HG02610 (cell line): Measurements from ENCODE around the gene E4F1.
"Not testable (repeated sequence)": the region's sequence is repeated elsewhere in the genome, so short reads cannot be mapped to it uniquely, and the experiment has no call there.

ENCODE experiments used
- ATAC-seq: cut with Tn5 transposase; IDR thresholded peaks from one replicate; pipeline ENCODE4 v1.9.1; 2021; ENCODE audit warnings: mild to moderate bottlenecking, moderate library complexity; ENCODE audit not compliant: unreplicated experiment

Gene E4F1

DNA sequence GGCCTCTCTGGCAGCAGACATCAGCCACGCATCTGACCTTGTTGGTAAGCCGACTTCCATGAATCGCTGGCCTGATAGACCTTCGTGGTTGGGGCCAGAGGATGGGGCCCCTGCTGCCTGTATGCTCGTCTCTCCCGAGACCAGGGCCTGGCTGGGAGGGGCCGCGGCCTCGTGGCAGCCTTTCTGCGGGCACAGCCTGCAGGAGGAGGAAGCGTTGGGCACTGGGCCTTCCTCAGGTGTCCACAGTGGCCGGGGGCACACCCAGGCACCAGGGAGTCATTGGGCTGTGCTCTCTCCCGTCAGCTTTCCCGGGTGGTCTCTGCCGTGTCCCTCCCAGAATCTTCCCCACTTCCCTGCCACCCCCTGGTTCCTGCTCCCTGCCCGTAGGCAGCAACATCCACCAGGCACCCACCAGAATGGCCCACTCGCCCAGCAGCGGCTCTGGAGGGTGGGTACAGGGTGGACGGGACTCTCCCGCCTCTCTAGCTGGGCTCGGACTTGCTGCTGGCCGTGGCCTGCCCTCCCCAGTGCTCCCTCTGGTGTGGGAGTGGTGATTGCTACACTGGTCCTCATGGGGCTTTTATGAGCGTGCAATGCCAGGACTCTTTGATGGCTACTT lies 6.3 kb downstream of the E4F1 start:
- no peak for ATAC-seq

DNA sequence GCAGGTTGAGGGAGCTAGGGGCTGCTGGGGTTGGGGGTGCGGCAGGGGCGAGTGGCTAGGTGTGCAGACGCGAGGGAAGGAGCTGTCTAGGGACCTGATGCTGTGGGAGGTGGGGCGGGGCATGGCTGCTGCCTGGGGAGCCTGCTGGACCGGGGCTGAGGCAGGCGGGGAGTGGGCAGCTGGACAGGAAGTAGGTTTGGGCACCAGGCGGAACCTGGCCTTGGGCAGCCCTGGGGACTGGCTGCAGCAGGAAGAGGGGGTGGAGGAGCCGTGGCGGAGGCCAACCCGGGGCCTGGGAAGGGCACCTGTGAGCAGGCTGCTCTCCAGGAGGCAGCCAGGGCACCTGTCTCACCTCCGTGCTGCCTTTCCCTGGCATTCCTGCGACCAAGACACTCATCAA lies 7.0 kb downstream of the E4F1 start:
- no peak for ATAC-seq

- ATAC-seq = no peak
Observed at GRCh38 chr16:2231016-2231931, 7.9 kb downstream of the E4F1 start.

DNA sequence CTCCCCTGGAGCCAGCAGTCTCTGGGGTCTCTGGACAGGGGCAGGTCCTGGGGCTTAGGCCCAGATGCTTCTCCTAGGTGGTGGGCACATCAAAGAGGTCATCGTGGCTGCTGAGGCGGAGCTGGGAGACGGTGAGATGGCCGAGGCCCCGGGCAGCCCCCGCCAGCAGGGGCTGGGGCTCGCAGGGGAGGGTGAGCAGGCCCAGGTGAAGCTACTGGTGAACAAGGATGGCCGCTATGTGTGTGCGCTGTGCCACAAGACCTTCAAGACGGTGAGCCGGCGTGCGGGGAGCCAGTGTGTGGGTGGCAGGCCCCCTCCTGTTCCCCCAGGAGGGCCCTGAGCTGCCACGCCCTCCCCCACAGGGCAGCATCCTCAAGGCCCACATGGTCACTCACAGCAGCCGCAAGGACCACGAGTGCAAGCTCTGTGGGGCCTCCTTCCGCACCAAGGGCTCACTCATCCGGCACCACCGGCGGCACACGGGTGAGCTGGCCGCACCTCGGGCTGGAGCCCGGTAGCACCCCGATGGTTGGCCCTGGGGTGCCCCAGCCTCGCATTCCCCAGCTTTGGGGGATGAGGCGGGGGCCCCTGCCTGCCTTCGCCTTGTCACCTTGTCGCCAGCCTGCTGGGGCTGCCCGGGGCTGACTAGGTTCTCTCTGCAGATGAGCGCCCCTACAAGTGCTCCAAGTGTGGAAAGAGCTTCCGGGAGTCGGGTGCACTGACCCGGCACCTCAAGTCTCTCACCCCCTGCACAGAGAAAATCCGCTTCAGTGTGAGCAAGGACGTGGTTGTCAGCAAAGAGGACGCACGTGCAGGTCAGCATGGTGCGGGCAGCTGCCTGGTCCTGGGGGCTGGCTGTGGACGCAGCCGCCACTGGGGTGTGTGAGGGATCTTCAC lies 9.0 kb downstream of the E4F1 start:
- ATAC-seq = no peak

DNA sequence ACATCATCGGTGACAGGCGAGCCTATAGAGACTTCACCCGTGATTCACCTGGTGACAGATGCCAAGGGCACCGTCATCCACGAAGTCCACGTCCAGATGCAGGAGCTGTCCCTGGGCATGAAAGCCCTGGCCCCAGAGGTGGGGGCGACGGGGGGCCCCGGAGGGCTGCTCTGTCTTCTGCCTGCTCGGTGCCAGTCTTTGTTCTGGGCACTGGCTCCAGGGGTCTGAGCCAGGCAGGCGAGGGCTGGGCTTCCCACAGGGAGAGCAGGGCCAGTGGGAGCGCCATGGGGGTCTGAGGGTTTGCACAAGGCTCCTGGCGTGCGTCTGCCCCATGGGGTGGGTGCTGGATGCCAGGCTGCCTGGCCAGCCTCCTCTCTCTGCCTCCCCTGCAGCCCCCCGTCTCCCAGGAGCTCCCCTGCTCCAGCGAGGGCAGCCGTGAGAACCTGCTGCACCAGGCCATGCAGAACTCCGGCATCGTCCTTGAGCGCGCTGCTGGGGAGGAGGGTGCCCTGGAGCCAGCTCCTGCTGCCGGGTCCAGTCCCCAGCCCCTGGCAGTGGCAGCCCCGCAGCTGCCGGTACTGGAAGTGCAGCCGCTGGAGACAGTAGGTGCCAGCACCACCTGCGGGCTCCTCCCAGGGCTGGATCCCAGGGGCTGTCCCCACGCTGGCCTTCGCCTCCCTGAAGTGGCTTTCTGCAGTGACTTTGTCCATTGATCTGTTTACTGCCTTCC lies 9.8 kb downstream of the E4F1 start:
- ATAC-seq = no peak

GRCh38 chr16:2233872-2234812 lies 10.8 kb downstream of the E4F1 start:
- no peak for ATAC-seq

- ATAC-seq = no peak
Observed at GRCh38 chr16:2234813-2235170, 11.4 kb downstream of the E4F1 start.

DNA sequence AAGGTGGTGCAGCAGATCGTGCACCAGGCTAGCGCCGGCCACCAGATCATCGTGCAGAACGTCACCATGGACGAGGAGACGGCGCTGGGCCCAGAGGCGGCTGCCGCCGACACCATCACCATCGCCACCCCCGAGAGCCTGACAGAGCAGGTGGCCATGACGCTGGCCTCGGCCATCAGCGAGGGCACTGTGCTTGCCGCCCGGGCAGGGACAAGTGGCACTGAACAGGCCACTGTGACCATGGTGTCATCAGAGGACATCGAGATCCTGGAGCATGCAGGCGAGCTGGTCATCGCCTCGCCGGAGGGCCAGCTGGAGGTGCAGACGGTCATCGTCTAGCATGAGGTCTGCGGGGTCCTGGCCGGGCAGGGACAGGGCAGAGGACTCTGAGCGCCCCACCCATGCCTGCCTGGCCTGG lies 11.9 kb downstream of the E4F1 start:
- no peak for ATAC-seq

DNA sequence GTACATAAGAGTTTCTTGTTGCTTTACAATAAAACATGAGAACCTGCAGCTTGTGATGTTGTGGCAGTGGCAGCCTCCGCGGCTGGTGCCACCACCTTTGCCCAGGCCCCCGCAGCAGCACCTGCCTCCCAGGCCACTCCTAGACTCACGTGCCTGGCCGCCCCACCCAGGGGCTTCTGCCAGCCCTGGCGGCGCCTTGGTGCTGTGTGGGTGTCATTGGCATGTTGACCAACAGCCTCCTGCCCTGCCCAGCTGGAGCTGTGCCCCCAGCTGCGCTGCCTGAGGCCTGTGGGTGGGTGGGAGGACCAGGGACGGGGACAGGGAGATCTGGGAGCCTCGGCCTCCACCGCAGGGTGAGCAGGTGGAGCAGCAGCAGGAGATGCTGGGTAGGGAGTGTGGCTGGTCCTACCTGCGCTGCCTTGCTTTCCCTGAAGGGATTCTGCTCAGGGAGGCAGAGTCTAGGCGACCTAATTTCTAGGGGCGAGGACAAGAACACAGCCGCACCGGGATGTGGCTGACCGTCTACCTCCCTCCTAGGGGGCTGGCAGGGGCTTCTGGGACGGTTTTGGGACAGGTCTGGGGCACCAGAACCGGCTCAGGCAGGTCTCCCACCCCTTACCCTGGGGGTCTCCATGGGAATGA lies 12.4 kb downstream of the E4F1 start:
- no peak for ATAC-seq

GRCh38 chr16:2236337-2237101 lies 13.1 kb downstream of the E4F1 start, which contains the start of gene DNASE1L2:
TSS of gene DNASE1L2 (plus strand) at chr16:2236444. CDS start at chr16:2236817, 373 bp downstream.
- ATAC-seq = no peak

GRCh38 chr16:2237102-2237482 lies 13.7 kb downstream of the E4F1 start:
- ATAC-seq = no peak

DNA sequence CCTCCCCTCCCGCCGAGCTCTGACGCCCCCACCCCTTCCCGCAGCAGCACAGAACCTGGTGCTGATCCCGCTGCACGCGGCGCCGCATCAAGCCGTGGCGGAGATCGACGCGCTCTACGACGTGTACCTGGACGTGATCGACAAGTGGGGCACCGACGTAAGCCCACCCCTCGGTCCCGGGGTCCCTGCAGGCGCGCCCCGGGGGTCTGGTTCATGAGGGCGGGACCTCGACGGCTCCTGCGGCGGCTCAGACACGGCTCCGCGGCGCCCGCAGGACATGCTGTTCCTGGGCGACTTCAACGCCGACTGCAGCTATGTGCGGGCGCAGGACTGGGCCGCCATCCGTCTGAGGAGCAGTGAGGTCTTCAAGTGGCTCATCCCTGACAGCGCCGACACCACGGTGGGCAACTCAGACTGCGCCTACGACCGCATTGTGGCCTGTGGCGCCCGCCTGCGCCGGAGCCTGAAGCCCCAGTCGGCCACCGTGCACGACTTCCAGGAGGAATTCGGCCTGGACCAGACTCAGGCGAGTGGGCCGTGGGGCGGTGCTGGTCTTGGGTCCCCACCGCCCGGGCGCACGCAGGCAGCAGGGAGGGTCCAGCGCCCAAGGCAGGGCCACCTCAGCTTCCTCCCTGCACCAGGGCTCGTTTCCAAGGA lies 14.2 kb downstream of the E4F1 start:
- no peak for ATAC-seq

- no peak for ATAC-seq
Observed at GRCh38 chr16:2238150-2238837, 14.9 kb downstream of the E4F1 start.

DNA sequence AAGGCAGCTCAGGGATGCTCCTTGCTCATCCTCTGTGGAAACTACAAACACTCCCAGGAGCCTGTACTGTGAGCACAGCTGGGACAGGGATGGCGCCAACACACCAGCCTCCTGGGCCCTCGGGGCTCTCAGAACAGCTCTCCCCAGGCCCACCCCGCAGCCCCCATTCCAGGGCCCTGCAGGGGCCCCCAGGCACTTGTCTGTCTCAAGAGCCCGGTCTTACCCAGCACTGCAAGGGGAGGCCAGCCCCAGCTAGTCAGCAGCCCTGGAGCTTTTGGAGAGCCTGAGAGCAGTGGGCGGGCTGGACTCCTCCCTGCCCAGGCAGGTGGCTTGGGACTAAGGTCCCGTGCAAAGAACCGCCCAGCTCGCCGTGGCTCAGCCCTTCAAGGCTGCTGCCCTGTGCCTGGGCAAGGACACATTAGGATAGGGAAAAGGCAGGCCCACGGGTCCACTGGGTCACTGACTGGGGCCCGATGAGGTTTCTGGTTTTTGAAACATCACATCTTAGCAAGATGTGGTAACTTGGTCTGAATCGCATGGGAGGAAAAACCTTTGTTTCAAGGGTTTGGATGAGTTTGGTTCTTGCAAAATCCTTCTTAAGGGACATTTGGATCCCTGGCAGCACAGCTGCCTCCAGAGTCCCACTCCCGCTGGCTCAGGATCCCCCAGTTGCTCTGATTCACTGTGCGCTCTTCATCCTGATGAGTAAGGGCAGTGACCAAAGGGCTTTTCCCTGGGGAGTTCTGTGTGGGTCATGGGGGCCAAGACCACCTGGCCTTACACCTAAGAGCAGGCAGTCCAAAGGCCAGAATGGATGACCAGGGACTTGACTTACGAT lies 15.7 kb downstream of the E4F1 start:
- no peak for ATAC-seq

DNA sequence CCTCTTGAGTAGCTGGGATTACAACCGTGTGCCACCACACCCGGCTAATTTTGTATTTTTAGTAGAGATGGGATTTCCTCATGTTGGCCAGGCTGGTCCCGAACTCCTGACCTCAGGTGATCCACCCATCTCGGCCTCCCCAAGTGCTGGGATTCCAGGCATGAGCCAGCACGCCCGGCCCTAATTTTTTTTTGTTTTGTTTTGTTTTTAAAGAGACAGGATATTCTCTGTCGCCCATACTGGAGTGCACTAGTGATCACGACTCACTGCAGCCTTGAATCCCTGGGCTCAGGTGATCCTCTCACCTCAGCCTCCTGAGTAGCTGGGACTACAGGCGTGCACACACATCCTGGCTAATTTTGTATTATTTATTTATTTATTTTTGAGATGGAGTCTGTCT lies 16.9 kb downstream of the E4F1 start:
- ATAC-seq = not testable (repeated sequence)

- ATAC-seq = no peak
Observed at GRCh38 chr16:2242598-2242997, 19.2 kb downstream of the E4F1 start.
